HuH-7 (cell line): ENCODE data around the gene IL32.
"Not testable (repeated sequence)": the region's sequence is repeated elsewhere in the genome, so short reads cannot be mapped to it uniquely, and the experiment has no call there.

Source experiments
- DNase-seq: peaks from one replicate; pipeline ENCODE4 v3.0.0; 2011; ENCODE audit warnings: low spot score

IL32 gene

GRCh38 chr16:3051494-3051893 is 13.9 kb upstream of the IL32 start:
- DNase-seq: no peak

GRCh38 chr16:3052571-3053329 is 12.7 kb upstream of the IL32 start:
- not testable (repeated sequence) for DNase-seq

GRCh38 chr16:3053330-3053710 is 12.1 kb upstream of the IL32 start:
- not testable (repeated sequence) for DNase-seq

GRCh38 chr16:3054965-3055733 is 10.3 kb upstream of the IL32 start:
- DNase-seq: no peak

- not testable (repeated sequence) for DNase-seq
These were observed 9.7 kb upstream of the IL32 start for GRCh38 chr16:3055734-3056115.

- no peak for DNase-seq
These were observed 8.9 kb upstream of the IL32 start for GRCh38 chr16:3056336-3057180.

- DNase-seq: no peak
These were observed 8.0 kb upstream of the IL32 start for GRCh38 chr16:3057181-3058138.

- no peak for DNase-seq
These were observed 7.1 kb upstream of the IL32 start for GRCh38 chr16:3058139-3059030.

GRCh38 chr16:3059041-3059722 is 6.3 kb upstream of the IL32 start:
- DNase-seq: peak; percentile 79

- DNase-seq: no peak
These were observed 5.7 kb upstream of the IL32 start for GRCh38 chr16:3059723-3060242.

GRCh38 chr16:3060339-3061127 is 4.9 kb upstream of the IL32 start:
- no peak for DNase-seq

GRCh38 chr16:3062553-3062952 is 2.9 kb upstream of the IL32 start:
- DNase-seq: no peak

- no peak for DNase-seq
These were observed 1.6 kb upstream of the IL32 start for GRCh38 chr16:3063625-3064386.

- DNase-seq: no peak
These were observed 451 bp downstream of the IL32 start for GRCh38 chr16:3065742-3066439.

GRCh38 chr16:3066440-3066748 is 954 bp downstream of the IL32 start:
- no peak for DNase-seq

- no peak for DNase-seq
These were observed 3.0 kb downstream of the IL32 start for GRCh38 chr16:3068487-3068886.

GRCh38 chr16:3069146-3069545 is 3.7 kb downstream of the IL32 start:
- DNase-seq: not testable (repeated sequence)
